HG03460 (cell line): ENCODE results near the gene NCOA3.
"Not testable (repeated sequence)": the region's sequence is repeated elsewhere in the genome, so short reads cannot be mapped to it uniquely, and the experiment has no call there.

Experiments used
- ATAC-seq: cut with Tn5 transposase; IDR thresholded peaks from one replicate; pipeline ENCODE4 v1.9.1; 2021; ENCODE audit not compliant: unreplicated experiment

Gene NCOA3

GRCh38 chr20:47500554-47500953 lies 1.1 kb upstream of the NCOA3 start:
- ATAC-seq, result no peak

DNA sequence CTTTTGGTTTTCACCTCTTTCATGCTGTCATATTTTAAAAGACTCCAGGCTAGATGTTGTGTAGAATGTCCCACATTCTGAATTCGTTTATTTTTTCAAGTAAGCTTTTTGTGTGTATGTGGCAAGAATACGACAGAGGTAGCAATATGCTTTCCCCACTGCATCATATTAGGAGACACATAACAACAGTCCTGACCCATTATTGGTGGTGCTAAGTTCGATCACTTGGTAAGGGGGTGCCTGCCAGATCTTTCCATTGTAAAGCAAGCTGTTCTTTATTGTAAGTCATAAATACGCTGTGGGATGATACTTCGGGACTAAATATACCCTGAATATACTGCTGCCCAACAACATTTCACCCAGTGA lies 588 bp upstream of the NCOA3 start:
- no peak for ATAC-seq

DNA sequence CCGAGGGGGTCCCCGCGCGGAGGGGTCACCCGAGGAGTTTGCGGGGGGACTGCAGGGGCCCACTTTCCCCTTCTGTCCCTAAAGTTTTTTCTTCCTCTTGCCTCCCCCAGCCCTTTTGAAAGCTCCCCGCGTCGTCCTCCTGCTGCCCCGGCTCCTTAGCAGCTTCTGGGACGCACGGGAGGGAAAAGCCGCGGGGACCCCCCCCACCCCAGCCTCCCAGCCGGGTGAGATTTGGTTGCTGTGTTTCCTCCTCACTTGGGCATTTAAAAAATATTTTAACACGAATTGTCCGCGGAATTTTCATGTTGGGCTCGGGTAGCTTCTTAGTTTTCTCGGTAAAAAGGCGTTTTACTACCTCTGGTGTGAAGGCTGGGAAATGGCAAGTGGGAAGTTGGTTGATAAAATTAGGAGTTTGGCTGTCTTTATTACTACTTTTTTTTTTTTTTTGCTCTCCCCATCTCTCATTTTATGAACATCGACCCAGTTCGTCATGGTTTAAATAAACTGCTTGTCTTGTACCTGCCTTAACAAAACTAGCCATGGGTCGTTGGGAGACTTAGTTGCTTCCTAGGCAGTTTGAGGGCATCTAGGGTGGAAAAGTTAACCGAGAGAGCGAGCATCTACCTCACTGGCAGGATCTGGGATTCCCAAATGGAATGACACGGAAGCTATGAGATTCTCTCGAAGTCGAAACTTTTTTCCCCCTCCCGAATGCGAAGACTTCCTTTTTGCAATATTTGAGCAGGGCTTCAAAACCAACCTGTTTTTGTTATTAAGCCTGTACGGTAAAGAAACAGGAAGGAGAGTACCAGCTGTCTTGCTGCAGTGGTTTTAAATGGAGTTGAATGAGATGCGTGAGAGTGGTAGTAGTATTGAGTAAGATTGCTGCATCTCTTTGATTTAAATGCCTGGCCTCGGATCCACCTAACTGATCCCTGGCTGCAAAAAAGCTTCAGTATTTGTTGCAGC lies 868 bp downstream of the NCOA3 start:
- ATAC-seq, result no peak

- ATAC-seq, result no peak
Measured at GRCh38 chr20:47503685-47504084, 2.0 kb downstream of the NCOA3 start.

DNA sequence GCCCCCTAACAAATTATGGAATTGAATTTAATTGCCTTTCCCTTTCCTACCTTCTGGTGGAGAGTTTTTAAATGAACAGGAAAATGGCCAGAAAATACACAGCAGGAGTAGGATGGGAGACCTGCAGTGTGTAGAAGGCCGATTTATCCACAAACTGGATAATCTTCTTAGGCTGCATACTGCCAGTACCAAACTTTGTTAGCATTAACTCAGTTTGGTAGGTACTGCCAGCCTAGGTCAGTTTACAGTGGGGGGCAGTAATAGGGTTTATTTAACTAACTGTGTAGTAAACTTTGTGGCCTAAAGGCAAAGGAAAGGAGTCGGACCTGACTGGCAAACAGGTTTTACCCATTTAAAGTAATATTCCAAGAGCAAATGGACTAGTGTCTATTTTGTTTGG lies 4.6 kb downstream of the NCOA3 start:
- no peak for ATAC-seq

- ATAC-seq, result no peak
Measured at GRCh38 chr20:47506850-47507249, 5.2 kb downstream of the NCOA3 start.

- not testable (repeated sequence) for ATAC-seq
Measured at GRCh38 chr20:47507275-47507981, 5.7 kb downstream of the NCOA3 start.

DNA sequence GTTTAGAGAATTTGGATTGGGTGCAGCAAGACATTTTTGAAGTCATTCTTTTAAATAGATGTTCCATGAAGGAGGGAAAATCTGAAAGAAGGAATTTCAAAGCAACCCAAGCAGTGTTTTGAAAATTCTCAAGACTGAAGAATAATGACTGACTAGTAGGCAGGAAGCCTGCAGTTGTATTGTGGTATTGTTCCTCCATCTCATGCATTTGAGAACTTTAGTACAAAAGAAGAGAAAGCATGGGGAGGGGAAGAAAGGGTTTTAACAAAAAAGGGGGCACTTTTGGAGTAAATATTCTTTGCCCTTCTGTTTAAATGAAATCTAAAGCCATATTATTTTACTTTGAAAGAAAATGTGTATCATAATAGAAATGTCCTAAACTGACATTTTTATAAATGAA lies 6.6 kb downstream of the NCOA3 start:
- ATAC-seq, result no peak

- ATAC-seq, result no peak
Measured at GRCh38 chr20:47509104-47509661, 7.5 kb downstream of the NCOA3 start.

GRCh38 chr20:47509685-47510084 lies 8.0 kb downstream of the NCOA3 start:
- no peak for ATAC-seq

DNA sequence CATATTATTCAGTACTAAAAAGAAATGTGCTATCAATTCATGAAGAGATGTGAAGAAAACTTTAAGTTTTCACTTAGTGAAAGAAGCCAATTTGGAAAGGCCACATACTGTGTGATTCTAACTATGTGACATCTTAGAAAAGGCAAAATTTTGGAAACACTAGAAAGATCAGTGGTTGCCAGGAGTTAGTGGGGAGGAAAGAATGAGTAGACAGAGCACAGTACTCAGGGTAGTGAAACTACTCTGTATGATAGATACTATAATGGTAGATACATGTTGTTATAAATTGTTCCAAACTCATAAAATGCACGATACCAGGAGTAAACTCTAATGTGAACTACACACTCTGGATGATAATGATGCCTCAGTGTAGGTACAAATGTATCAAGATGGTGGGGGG lies 14.2 kb downstream of the NCOA3 start:
- ATAC-seq, result no peak

DNA sequence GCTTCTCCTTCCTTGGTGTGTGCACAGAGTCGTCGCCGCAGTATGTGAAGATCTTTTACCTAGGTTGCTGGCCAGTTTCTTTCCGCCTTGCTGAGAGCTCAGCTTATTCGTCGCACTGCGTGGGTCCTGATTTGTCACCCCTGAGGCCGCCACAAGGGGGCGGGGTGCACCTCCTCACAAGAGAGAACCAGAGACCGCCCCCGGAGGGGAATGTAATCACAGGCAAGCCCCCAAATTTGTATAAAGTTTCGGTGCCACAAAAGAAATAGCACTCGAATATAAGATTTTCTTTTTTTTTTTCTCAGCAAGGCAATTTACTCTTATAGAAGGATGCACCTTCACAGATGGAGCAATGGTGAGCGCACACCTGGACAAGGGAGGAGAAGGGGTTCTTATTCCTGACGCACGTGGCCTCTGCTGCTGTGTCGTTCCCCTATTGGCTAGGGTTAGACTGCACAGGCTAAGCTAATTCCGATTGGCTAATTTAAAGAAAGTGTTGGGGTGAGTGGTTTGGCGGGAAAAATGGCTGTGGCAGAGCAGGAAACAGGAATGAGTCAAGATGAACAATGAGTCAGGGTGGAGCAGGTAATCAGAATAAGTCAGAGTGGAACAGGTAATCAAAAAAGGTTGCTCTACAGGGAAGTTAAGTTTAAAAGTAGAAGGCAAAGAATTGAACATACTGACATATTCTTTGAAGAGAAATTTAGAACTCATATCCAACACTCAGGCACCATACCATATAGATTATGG lies 19.5 kb downstream of the NCOA3 start:
- no peak for ATAC-seq

- ATAC-seq, result no peak
Measured at GRCh38 chr20:47524015-47524784, 22.5 kb downstream of the NCOA3 start.

DNA sequence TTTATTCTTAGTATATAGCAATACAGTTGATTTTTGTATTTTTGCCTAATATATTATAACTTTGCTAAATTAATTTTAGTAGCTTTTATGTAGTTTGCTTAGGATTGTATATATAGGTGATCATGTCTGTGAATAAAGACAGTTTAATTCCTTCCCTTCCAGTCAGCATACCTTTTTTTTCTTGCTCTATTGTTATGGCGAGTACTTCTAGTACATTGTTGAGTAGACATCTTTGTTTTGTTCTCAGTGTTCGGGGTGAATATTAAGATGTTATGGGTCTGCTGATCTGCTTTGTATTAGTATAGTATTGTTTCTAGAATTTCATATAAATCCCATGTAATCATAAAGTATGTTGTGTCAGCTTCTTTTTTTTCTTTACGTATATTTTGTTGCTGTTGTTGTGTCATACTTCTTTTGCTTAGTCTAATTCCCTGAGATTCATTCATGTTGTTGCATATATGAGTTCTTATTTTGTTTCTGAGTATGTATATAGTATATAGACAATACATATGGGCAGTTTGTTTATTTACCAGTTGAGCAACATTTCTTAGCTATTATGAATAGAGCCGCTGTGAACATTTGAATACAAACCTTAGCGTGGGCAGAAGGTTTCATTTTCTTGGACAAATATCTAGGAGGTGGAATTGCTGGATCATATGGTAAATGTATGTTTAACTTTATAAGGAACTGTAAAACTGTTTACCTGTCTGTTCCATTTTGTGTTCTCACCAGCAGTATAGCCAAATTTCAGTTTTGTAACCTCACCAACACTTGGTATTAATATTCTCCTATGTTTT lies 25.5 kb downstream of the NCOA3 start:
- no peak for ATAC-seq

DNA sequence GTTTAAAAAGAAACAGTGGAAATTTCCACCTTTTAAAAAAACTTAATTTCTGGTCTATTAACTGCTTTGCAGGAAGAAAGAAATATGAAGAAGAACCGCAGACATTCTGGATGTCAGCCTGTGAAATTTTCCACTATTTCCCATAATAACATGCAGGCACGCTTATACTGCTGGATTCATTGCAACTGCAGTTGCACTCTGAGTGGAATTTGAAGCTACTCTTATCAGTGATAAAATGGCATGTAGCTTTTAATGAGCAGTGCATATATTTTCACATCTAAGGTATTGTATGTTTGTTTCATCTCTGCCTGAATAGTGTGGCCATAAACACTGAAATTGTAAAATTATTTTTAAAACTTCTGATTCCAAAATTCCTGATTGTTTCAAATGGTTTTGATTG lies 28.2 kb downstream of the NCOA3 start:
- no peak for ATAC-seq

- ATAC-seq, result no peak
Measured at GRCh38 chr20:47531458-47531857, 29.8 kb downstream of the NCOA3 start.

DNA sequence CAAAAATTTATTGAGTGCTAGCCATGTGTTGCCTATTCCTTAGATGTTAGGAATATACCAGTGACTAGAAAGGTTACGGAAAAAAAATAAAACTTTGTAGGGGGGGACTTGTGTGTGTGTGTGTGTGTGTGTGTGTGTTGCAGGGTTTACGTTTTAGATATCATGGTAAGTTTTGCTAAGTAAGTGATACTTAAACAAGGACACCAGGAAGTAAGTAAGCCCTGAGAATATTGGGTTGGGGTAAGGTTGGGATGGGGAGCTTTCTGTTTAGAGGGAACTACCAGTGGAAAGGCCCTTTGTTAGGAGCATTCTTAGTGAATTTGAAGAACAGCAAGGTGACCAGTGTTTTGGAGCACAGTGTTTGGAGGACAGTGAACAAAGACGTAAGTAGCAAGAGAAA lies 30.3 kb downstream of the NCOA3 start:
- ATAC-seq, result no peak

DNA sequence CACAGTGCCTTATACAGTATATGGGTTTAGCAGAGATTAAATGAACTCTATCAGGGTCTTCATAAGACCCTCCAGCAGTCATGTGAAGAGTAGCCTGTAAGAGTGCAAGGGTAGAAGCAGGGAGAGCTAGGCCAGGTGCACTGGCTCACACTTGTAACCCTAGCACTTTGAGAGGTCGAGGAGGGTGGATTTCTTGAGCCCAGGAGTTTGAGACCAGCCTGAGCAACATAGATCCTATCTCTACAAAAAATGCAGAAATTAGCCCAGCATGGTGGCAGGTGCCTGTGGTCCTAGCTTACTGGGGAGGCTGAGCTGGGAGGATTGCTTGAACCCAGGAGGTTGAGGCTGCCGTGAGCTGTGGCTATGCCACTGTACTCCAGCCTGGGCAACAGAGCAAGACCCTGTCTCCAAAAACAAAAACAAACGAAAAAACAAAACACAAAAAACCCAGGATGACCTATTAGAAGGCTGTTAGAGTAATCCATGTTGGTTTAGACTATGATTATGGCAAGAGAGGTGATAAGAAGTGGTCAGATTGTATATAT lies 31.9 kb downstream of the NCOA3 start:
- ATAC-seq, result no peak

DNA sequence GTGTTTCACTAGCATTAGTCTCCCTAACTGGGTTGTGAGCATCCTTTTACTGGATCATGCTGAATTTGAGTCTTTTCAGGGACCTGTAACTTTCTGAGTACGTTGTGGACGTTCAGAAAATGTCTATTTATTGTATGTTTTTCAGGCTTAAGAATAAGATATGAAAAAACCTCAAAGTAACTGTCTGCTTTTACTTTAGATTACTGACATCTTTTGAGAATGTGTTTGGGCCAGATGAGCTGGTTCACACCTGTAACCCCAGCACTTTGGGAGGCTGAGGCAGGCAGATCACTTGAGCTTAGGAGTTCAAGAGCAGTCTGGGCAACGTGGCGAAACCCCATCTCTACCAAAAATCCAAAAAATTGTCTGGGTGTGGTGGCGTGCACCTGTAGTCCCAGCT lies 32.7 kb downstream of the NCOA3 start:
- ATAC-seq, result no peak
